DMS79 treated with DMSO at 0.1 percent for 48 hours (cell line): Measurements from ENCODE around the gene SSH2.
"Not testable (repeated sequence)": the region's sequence is repeated elsewhere in the genome, so short reads cannot be mapped to it uniquely, and the experiment has no call there.

ENCODE experiments used
- DNase-seq: peaks from one replicate; lab custom pipeline; 2025; lab: John Stamatoyannopoulos, UW

SSH2 gene, protein sequence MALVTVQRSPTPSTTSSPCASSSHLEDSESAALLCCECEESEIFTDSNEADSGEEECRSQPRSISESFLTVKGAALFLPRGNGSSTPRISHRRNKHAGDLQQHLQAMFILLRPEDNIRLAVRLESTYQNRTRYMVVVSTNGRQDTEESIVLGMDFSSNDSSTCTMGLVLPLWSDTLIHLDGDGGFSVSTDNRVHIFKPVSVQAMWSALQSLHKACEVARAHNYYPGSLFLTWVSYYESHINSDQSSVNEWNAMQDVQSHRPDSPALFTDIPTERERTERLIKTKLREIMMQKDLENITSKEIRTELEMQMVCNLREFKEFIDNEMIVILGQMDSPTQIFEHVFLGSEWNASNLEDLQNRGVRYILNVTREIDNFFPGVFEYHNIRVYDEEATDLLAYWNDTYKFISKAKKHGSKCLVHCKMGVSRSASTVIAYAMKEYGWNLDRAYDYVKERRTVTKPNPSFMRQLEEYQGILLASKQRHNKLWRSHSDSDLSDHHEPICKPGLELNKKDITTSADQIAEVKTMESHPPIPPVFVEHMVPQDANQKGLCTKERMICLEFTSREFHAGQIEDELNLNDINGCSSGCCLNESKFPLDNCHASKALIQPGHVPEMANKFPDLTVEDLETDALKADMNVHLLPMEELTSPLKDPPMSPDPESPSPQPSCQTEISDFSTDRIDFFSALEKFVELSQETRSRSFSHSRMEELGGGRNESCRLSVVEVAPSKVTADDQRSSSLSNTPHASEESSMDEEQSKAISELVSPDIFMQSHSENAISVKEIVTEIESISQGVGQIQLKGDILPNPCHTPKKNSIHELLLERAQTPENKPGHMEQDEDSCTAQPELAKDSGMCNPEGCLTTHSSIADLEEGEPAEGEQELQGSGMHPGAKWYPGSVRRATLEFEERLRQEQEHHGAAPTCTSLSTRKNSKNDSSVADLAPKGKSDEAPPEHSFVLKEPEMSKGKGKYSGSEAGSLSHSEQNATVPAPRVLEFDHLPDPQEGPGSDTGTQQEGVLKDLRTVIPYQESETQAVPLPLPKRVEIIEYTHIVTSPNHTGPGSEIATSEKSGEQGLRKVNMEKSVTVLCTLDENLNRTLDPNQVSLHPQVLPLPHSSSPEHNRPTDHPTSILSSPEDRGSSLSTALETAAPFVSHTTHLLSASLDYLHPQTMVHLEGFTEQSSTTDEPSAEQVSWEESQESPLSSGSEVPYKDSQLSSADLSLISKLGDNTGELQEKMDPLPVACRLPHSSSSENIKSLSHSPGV (N-terminal part only)

DNA sequence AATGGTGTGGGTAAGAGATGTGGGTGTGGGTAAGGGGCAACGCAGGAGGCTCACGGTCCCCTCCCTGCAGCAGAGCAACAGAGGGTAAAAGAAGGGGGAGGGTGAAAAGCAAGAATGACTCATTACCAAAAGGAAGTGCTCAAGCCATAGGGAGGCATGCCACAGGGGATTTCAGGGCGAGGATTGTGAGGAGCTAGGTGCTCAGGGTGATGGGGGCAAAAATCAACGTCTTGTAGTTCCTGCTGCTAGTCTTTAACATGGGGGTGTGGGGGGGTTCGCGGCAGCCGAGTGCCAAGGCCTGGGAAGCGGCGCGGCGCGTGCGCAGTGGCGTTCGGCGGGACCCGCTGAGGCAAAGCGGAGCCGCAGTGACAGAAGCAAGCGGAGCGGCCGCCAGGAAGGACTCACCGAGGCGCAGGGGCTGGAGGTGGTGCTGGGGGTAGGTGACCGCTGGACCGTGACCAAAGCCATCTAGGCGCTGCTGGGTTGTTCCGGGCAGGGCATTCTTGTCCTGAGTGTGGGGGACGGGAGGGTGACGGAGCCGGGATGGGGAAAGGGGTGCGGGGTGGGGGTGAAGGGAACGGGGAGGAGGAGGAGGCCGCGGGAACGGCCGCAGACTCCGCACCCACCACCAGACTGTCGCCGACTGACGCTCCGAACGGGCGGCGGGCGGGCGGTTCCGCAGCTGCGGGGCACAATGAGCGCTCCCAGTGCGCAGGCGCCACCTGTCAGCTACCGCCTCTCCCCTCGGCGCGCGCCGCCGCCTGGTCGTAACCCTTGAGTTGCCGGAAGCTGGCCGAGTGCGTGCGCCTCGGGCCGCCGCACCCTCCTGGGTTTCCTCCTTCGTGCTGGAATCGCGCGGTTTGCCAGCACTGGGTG is at the start of gene SSH2:
TSS of gene SSH2 (minus strand) at position 696 of the 876 bp plus-strand sequence. CDS start at position 468, 228 bp downstream.
- DNase-seq = peak; percentile 92

GRCh38 chr17:29977836-29978235 is 47.8 kb upstream of the SSH2 start:
- DNase-seq = no peak

DNA sequence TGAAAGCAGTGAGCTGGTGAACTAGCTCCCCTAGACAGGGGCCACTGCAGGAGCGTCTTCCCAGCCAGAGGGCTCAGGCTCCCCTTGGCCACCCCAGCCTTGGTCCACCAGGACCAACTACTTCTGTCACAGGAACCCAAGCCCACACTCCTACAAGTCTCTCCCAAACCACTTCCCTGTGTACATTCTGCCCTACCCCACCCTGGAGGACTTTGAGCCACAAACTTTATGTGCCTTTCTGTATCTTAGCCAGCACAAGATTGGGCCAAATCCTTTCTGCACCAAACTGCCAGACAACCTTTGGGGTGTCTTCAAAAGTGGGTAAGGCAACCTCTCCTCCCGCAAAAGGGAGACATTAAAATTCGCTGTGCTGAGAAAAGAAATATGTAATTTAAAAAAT is 43.0 kb upstream of the SSH2 start:
- no peak for DNase-seq

- DNase-seq = peak; percentile 66
Measured at GRCh38 chr17:29972277-29972676, 42.2 kb upstream of the SSH2 start.

DNA sequence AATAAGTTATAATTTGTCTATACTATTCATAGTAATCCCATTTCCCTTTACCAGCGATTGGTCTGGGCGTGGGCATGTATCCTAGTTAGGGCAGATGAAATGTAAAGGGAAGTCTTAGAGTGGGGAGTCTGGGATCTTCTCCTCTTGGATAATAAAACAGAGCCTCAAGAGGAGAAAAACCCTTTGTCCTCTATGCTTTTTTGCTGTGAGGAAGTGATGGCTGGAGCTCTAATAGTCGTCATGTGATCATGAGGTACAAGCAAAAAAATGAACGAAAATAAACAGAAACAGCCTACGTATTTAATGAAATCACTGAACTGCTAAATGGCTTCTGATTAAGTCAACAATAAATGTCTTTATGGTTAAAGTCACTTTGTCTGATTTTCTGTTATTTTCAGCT is 38.2 kb upstream of the SSH2 start:
- DNase-seq = no peak

- DNase-seq = no peak
Measured at GRCh38 chr17:29962656-29963055, 32.6 kb upstream of the SSH2 start.

GRCh38 chr17:29959658-29960337 is 29.8 kb upstream of the SSH2 start:
- no peak for DNase-seq

DNA sequence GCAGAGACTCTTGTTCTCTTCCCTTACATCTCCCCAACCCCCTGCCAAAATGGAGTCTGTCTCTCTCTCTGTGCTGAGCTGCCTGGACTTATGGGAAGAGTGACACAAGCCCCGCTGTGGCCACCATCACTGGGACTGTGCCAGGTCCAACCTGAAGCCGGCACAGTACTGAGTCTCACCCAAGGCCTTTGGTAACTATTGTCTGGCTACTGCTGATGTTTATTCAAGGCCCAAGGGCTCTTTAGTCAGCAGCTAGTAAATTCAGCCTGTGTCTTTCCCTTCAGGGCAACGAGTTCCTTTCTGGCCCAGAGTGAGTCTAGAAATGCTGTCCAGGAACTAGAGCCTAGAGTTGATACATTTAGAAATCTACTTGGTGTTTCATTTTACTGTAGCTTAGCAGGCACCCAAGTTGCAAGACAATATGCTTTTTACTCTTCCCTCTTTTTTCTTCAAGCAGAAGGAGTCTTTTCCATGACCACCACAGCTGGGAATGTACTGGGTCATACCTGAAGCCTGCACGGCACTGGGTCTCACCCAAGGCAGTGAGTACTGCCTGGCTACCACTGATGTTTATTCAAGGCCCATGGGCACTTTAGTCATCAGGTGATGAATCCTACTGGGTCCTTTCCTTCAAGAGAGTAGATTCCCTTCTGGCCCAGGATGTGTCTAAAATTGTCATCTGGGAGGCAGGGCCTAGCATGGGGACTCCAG is 29.1 kb upstream of the SSH2 start:
- DNase-seq = no peak

- not testable (repeated sequence) for DNase-seq
Measured at GRCh38 chr17:29957488-29957887, 27.5 kb upstream of the SSH2 start.

DNA sequence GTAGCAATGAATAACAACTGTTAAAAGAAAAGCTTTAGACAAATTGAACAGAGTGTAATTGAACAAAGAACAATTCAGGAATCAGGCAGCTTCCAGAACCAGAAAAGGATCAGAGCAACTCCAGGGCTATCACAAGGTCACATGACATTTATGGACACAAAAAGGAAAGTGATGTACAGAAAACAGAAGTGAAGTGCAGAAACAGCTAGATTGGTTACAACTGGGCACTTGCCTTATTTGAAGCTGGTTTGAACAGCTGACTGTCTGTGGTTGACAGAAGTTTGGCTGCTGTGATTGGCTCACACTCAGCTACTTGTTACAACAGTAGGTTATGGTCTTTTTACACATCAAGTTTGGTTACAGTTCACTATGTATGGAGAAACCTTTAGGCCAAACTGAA is 26.2 kb upstream of the SSH2 start:
- DNase-seq = no peak

GRCh38 chr17:29954405-29954804 is 24.4 kb upstream of the SSH2 start:
- no peak for DNase-seq

GRCh38 chr17:29949696-29950095 is 19.7 kb upstream of the SSH2 start:
- DNase-seq = peak; percentile 39

- DNase-seq = no peak
Measured at GRCh38 chr17:29948448-29949215, 18.6 kb upstream of the SSH2 start.

DNA sequence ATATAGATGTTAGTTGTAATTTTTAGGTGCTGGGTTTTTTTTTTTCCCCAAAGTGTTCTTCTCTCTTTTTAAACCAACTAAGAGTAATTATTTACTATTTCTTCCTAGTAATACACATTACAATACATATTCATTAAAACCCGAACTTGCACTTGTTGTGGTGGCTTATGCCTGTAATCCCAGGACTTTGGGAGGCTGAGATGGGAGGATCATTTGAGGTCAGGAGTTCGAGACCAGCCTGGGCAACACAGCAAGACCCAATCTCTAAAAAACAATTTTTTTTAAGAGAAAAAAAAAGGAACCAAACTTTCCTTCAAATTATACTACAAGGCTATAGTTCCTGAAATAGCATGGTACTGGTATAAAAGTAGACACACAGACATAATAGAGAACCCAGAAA is 15.3 kb upstream of the SSH2 start:
- DNase-seq = no peak

DNA sequence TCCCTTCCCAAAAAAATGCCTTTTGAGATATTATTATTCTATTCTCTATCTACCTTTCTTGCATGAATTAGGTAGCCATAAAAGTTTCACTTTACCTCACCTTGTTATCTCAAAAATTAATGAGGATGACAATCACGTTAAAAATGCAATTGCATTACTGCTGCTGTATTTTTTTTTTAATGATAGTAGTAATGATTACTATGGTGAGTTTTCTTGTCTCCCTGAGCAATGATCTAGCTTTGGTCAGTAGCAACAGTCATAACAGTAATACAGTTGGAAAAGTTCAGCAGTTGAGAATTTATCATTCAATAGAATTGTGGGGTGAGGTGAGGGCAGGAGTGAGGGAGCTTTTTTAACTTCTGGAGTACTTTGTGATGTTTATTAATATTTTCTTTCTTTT is 11.3 kb upstream of the SSH2 start, which contains the start of gene EFCAB5:
TSS of gene EFCAB5 (plus strand) at position 301 of the 400 bp plus-strand sequence. CDS start 163 bp downstream, outside the sequence.
- DNase-seq = no peak

DNA sequence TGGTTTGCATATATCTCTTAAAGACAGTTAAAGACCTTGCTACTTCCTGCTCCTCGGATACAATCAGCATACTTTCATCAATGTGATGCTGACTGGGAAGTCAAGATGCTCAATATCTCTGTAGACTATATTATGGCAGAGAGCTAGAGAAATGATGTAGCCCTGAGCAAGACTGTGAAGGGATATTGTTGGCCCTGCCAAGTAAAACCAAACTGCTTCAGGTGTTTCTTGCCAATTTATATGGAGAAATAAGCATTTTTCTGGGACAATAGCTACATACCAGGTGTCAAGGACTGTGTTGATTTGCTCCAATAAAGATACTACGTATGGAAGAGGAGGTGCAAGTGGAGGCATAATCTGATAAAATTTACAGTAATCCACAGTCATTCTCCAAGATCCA is 6.7 kb upstream of the SSH2 start:
- no peak for DNase-seq

- DNase-seq = not testable (repeated sequence)
Measured at GRCh38 chr17:29935909-29936308, 5.9 kb upstream of the SSH2 start.

DNA sequence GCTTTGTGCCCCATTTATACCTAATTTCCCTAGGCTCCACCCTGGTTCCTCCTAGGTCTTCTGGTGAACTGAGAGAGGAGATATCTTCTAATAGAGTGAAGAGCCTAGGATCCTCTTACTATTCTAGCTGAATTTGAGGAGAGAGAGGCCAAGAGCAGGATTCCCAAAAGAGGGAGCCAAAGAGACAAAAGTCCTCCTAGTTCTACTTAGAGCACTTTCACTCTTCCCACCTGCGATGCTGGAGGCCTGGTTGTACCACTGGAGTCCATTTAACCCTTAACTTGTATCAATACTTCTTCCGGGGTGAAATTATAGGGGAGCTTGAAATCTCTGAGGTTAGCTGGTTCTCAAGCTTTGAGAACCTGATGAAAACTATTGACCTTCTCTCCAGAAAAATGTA is 3.4 kb upstream of the SSH2 start:
- DNase-seq = no peak
